Subcutaneous adipose tissue (tissue), 4 donors: ENCODE data around the gene REV1. TPM values are rescaled to one million over a fixed set of nuclear protein-coding genes. Genes with fewer than 3 reads are reported as not detected.

ENCODE experiments used
- CTCF ChIP-seq: fragments of 450-650 bp; IDR thresholded peaks from one replicate; pipeline ENCODE4 v1.5.1; 2016; ENCODE audit warnings: low read depth, mild to moderate bottlenecking, control low read depth, antibody characterized with exemption, moderate library complexity
- total RNA-seq, 4 donors: library from RNA; depleted of rRNA; stranded (reverse); fragments of >200 nt; gene quantifications; one replicate each; pipeline ENCODE4 v1.1.0, GENCODE V29; 2016

REV1 gene
- total RNA-seq, 4 donors from 2014 or later: 39.4 to 65.9 (median 52.8) TPM

- no peak for TF ChIP-seq CTCF
Measured at GRCh38 chr2:99388892-99389291, 100.9 kb downstream of the REV1 start.

- TF ChIP-seq CTCF: no peak
Measured at GRCh38 chr2:99386011-99386410, 103.8 kb downstream of the REV1 start.

GRCh38 chr2:99382143-99382542 is 107.7 kb downstream of the REV1 start:
- TF ChIP-seq CTCF: no peak

GRCh38 chr2:99380376-99381010 is 109.3 kb downstream of the REV1 start:
- no peak for TF ChIP-seq CTCF

GRCh38 chr2:99377879-99378278 is 111.9 kb downstream of the REV1 start:
- TF ChIP-seq CTCF: no peak

GRCh38 chr2:99376254-99376864 is 113.5 kb downstream of the REV1 start:
- TF ChIP-seq CTCF: no peak

- no peak for TF ChIP-seq CTCF
Measured at GRCh38 chr2:99374747-99375146, 115.1 kb downstream of the REV1 start.
